Endometrial microvascular endothelial cells (primary cell): ENCODE data around the gene TRDMT1. TPM values are rescaled to one million over a fixed set of nuclear protein-coding genes. Genes with fewer than 3 reads are reported as not detected.

Source experiments
- in situ Hi-C: cut with HindIII; loops from 2 replicates; pipeline ENCODE4 v1.10.0; 2017; ENCODE audit warnings: low sequenced_read_pairs, low pct_unique_long_range_greater_than_20kb; ENCODE audit errors: inconsistent ontology term
- total RNA-seq: library from RNA; depleted of rRNA; stranded (reverse); fragments of >200 nt; gene quantifications from one replicate; pipeline ENCODE4 v1.2.3, GENCODE V29; 2015; ENCODE audit errors: inconsistent ontology term

TRDMT1 gene
- total RNA-seq, 1 donor from 2014 or later: 4.8 TPM

DNA sequence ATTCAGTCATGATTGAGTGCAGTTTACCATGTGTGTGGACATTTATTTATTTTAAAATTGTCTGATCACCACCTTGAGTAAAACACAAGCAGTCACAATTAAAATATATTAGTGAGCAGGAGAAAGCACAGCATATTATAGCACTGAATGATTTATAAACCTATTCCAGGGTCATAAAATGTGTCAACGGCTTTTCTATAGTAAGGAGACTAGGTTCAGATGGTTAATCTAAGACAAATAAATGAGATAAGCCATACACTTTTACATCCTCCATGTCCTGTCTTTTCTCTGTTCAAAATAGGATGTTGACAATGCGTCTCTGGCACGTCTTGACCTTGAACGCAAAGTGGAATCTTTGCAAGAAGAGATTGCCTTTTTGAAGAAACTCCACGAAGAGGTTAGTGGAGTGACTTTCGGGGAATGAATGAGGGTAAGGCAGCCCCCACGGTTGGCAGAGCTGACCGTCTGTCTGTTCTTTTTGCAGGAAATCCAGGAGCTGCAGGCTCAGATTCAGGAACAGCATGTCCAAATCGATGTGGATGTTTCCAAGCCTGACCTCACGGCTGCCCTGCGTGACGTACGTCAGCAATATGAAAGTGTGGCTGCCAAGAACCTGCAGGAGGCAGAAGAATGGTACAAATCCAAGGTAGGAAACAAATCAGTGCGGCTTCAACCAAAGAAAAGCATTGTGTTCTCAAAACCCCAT is 32.0 kb upstream of the TRDMT1 start:
- in situ Hi-C loops: loop anchor here (25.0 kb wide), 2 partner anchors 271 to 371 kb away; no protein-coding TSS in a partner anchor

DNA sequence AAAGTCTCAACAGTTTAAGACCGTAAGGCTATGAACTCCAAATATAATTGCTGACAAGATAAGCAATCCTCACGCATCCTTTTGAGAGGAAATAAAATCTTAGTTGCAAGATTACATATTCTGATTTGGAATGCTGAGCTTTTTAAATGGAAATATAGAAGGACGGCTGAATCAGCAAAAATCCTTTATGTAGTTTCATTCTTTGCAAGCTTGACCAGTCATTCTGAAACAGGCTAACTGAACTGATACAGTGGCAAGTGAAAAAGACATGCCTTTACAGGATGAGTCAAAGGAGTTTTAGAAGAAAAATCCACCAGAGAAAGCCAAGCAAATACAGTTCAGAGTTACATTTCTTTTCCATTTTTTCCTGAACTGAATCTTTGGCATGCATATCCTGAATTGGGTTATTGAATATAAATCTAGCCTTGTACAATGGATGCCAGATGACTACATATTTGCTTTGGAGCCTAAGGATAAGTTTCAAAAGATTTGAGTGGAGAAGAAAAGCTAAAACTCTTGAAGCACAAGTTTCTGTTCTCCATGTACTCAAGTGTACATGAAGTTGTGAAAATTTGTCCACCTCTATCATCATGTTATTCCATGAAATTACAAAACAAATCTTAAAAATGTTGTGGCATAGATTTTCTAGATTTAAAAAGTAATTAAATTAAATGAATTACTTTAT is 30.9 kb upstream of the TRDMT1 start:
- in situ Hi-C loops: loop anchor here (25.0 kb wide), 2 partner anchors 270 to 370 kb away; no protein-coding TSS in a partner anchor

- in situ Hi-C loops: loop anchor here (25.0 kb wide), 2 partner anchors 269 to 369 kb away; no protein-coding TSS in a partner anchor
These were observed 30.3 kb upstream of the TRDMT1 start for GRCh38 chr10:17231788-17232187.

DNA sequence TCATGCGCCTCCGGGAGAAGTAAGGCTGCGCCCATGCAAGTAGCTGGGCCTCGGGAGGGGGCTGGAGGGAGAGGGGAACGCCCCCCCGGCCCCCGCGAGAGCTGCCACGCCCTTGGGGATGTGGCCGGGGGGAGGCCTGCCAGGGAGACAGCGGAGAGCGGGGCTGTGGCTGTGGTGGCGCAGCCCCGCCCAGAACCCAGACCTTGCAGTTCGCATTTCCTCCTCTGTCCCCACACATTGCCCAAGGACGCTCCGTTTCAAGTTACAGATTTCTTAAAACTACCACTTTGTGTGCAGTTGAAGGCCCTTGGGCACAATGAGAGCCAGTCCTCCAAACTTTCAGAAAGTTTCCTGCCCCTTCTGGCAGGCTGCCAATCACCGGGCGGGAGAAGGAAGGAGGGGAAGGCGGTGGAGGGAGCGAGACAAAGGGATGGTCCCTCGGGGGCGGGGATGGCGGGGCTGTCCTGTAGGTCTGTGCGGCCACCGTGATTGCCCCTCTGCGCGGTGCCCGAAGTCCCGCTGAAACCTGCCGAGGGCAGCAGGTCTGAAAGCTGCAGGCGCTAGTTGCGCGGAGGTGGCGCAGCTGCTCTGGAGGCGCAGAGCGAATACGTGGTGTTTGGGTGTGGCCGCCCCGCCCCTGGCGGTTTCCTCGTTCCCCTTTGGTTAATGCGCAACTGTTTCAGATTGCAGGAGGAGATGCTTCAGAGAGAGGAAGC is 28.7 kb upstream of the TRDMT1 start:
- in situ Hi-C loops: loop anchor here (25.0 kb wide), 2 partner anchors 268 to 368 kb away; no protein-coding TSS in a partner anchor

- in situ Hi-C loops: loop anchor here (25.0 kb wide), 2 partner anchors 267 to 367 kb away; no protein-coding TSS in a partner anchor
These were observed 28.2 kb upstream of the TRDMT1 start for GRCh38 chr10:17229717-17229966.

DNA sequence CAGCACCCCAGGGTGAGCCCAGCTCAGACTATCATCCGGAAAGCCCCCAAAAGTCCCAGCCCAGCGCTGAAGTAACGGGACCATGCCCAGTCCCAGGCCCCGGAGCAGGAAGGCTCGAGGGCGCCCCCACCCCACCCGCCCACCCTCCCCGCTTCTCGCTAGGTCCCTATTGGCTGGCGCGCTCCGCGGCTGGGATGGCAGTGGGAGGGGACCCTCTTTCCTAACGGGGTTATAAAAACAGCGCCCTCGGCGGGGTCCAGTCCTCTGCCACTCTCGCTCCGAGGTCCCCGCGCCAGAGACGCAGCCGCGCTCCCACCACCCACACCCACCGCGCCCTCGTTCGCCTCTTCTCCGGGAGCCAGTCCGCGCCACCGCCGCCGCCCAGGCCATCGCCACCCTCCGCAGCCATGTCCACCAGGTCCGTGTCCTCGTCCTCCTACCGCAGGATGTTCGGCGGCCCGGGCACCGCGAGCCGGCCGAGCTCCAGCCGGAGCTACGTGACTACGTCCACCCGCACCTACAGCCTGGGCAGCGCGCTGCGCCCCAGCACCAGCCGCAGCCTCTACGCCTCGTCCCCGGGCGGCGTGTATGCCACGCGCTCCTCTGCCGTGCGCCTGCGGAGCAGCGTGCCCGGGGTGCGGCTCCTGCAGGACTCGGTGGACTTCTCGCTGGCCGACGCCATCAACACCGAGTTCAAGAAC is 27.7 kb upstream of the TRDMT1 start:
- in situ Hi-C loops: loop anchor here (25.0 kb wide), 2 partner anchors 267 to 367 kb away; no protein-coding TSS in a partner anchor

DNA sequence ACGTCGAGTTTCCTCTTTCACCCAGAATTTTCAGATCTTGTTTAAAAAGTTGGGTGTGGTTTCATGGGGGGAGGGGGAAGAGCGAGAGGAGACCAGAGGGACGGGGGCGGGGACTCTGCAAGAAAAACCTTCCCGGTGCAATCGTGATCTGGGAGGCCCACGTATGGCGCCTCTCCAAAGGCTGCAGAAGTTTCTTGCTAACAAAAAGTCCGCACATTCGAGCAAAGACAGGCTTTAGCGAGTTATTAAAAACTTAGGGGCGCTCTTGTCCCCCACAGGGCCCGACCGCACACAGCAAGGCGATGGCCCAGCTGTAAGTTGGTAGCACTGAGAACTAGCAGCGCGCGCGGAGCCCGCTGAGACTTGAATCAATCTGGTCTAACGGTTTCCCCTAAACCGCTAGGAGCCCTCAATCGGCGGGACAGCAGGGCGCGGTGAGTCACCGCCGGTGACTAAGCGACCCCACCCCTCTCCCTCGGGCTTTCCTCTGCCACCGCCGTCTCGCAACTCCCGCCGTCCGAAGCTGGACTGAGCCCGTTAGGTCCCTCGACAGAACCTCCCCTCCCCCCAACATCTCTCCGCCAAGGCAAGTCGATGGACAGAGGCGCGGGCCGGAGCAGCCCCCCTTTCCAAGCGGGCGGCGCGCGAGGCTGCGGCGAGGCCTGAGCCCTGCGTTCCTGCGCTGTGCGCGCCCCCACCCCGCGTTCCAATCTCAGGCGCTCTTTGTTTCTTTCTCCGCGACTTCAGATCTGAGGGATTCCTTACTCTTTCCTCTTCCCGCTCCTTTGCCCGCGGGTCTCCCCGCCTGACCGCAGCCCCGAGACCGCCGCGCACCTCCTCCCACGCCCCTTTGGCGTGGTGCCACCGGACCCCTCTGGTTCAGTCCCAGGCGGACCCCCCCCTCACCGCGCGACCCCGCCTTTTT is 26.9 kb upstream of the TRDMT1 start, which contains the start of gene VIM:
VIM (plus strand) TSS at position 151 of the 925 bp plus-strand sequence. CDS start 1,182 bp downstream, outside the sequence.
- in situ Hi-C loops: loop anchor here (25.0 kb wide), 2 partner anchors 266 to 366 kb away; no protein-coding TSS in a partner anchor

- in situ Hi-C loops: loop anchor here (25.0 kb wide), 2 partner anchors 265 to 365 kb away; no protein-coding TSS in a partner anchor
These were observed 26.1 kb upstream of the TRDMT1 start for GRCh38 chr10:17227367-17228090.

GRCh38 chr10:17226891-17227303 is 25.4 kb upstream of the TRDMT1 start:
- in situ Hi-C loops: loop anchor here (25.0 kb wide), 2 partner anchors 265 to 365 kb away; no protein-coding TSS in a partner anchor

DNA sequence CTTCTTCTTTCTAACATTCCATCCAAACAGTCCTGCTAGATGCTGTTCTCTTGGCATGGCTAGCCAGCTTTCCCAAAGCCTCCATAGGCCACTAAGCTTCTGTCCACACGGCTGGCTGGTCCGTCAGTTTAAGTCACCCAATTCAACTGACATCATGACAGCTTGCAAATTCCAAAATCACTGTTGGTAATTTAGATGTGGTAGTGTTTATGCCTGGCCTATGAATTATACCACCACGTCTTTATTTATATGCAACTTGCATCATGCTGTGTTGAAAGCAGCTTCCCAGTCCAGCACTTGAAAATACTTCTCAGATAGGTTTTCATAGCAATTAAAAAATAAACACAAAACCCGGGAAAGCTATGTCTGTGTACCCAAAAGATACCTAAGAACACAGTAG is 24.3 kb upstream of the TRDMT1 start:
- in situ Hi-C loops: loop anchor here (25.0 kb wide), 2 partner anchors 264 to 364 kb away; no protein-coding TSS in a partner anchor

GRCh38 chr10:17222329-17222728 is 20.9 kb upstream of the TRDMT1 start:
- in situ Hi-C loops: no loop called here

GRCh38 chr10:17220652-17221100 is 19.2 kb upstream of the TRDMT1 start:
- in situ Hi-C loops: no loop called here

DNA sequence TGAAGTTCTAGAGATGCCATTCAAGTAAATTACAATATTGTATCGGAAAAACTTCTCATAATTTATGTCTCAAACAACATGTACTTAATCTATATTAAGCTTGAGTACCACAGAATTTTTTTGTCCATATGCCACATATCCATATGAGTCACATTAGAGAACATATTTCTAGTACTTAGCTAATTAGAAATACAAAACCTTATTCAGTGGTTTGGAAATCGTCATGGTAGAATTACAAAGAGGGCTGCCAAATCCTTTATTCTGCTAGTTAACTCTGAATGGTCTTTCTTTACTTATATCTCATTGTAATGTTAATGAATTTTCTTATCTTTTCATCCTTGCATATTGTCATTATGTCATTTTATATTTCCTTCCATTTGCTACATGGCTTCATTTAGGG is 17.6 kb upstream of the TRDMT1 start:
- in situ Hi-C loops: no loop called here

DNA sequence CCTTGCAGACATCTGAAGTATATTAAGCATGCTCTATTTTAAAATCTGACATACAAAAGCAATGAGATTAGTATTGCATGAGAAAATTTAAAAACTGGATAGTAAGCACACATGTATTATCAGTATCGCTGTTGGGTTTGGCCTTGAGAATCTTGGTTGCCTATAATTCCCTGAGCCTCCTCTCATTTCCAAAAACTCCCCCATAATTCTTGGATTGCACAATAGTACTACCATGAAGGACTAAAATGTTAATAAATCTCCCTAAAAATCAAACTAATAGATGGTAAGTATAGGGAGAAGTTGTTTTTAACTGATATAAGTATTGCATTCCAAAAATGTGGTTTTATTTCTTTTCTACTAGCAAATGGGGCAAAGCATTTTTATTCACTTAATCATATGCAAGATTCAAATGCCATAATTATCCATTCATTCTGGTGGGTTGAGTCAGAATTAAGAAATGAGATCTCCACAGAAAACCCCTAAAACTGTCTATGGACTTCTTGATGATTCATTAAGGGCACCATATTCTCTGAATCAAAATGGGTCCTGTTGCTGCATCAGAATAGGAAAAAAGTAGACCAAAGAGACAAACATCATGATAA is 16.3 kb upstream of the TRDMT1 start:
- in situ Hi-C loops: no loop called here

DNA sequence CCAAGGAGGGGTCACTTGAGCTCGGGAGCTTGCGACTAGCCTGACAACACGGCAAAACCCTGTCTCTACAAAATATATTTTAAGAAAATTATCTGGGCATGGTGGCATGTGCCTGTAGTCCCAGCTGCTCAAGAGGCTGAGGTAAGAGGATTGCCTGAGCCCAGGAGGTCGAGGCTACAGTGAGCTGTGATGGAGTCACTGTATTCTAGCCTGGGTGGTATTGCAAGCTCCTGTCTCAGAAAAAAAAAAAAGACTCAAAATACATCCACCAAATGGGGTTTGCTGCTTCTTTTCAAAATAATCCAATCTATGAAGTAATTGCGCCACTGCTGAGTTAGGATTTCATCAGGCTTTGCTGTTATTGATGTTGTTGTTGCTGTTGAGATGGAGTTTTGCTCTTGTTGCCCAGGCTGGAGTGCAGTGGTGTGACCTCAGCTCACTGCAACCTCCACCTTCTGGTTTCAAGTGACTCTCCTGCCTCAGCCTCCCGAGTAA is 15.5 kb upstream of the TRDMT1 start:
- in situ Hi-C loops: no loop called here

DNA sequence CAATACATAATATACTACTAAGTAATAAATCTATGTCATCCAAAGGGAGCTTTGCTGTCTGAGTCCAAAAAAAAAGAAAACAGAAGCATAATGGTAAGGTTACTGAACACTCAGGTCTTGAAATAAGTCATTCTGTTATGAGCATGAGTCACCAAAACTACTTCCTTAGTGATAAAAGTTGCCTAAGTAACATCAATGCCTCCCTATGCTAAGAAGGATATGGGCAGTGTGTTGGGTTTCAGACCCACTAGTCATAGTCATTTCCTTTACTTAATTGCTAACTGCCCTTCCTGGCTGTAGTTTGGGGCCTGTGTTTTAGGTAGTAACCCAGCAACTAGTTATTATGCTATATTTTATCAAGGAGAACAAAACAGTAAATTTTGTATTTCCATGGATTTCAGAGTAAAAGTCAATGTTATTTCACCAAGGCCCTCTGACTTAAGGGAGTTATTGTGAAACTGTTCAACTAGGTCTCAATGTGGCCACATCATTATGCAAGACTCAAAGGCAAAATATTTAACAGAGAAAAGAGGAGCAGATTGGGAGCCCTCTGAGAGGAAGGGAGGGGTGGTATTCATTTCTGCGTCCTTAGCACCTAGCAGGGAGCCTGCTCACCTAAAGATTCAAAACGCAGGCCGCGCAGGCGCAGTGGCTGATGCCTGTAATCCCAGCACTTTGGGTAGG is 14.9 kb upstream of the TRDMT1 start:
- in situ Hi-C loops: no loop called here
